HepG2 (cell line): ENCODE results near the gene KCTD14. TPM values are rescaled to one million over a fixed set of nuclear protein-coding genes. Genes with fewer than 3 reads are reported as not detected.

ENCODE experiments used
- ATAC-seq: fragments of 200-7000 bp; cut with Tn5 transposase; 3 replicates; pipeline ENCODE4 v1.9.1; 2020; ENCODE audit warnings: mild to moderate bottlenecking, moderate library complexity
- BruUV-seq: library from RNA; stranded (reverse); fragments of 400-500 nt; replicated peaks from 2 replicates; lab custom pipeline; 2021; lab: Mats Ljungman, UMichigan
- CTCF ChIA-PET: fragments of 300-600 bp; formaldehyde crosslinking; extraction: SDS; loops from one replicate; lab custom pipeline; 2021; ENCODE audit warnings: low total read pairs, inconsistent platforms, low intra/inter-chr PET ratio; lab: Yijun Ruan, JAX
- POLR2A ChIA-PET: fragments of 350-600 bp; sonication (Branson Sonifier 250); formaldehyde crosslinking; loops from one replicate; lab custom pipeline; 2020; ENCODE audit warnings: antibody characterized with exemption, inconsistent platforms; lab: Yijun Ruan, JAX
- DNase-seq: peaks from one replicate; pipeline ENCODE4 v3.0.0-alpha.2; 2015; ENCODE audit warnings: low spot score
- FAIRE-seq: peaks from 3 replicates; lab custom pipeline; 2011; peaks lifted over from hg19 to GRCh38; lab: Jason Lieb, UNC
- H2AFZ ChIP-seq: one replicate; pipeline ENCODE4 v1.6.1; 2011; ENCODE audit warnings: low read length, inconsistent platforms
- H3K27ac ChIP-seq: fragments of 300-600 bp; 3 replicates; pipeline ENCODE4 v1.8.0; 2011; ENCODE audit warnings: mixed run types, mild to moderate bottlenecking, mixed read lengths, low read length, inconsistent platforms; ENCODE audit not compliant: insufficient read depth; ENCODE audit errors: extremely low read length
- H3K27me3 ChIP-seq, 2 experiments: fragments of 200-600 bp in 1 of 2; 2 replicates in 1 of 2; 3 replicates in 1 of 2; pipeline versions ENCODE4 v1.6.0 to v1.8.0; 2011; ENCODE audit warnings: low read length in 2 of 2, mild to moderate bottlenecking in 2 of 2, moderate library complexity in 2 of 2, inconsistent platforms in 1 of 2; ENCODE audit not compliant: insufficient read depth in 2 of 2, control insufficient read depth in 1 of 2
- H3K36me3 ChIP-seq, 2 experiments: fragments of 200-600 bp in 1 of 2; replicated peaks in 1 of 2; 2 replicates in 1 of 2; 3 replicates in 1 of 2; pipeline versions ENCODE4 v1.5.1 to v1.8.0; 2011; ENCODE audit warnings: low read length in 2 of 2, inconsistent platforms in 1 of 2; ENCODE audit not compliant: insufficient read depth in 2 of 2, control insufficient read depth in 1 of 2
- H3K4me1 ChIP-seq: 2 replicates; pipeline ENCODE4 v1.5.1; 2012; ENCODE audit warnings: low read length, inconsistent platforms; ENCODE audit not compliant: insufficient read depth
- H3K4me2 ChIP-seq: 2 replicates; pipeline ENCODE4 v1.6.0; 2011; ENCODE audit warnings: low read depth, low read length, inconsistent platforms
- H3K4me3 ChIP-seq, 3 experiments: fragments of 200-600 bp in 1 of 3; sonication (generic), shearing (Covaris generic) in 1 of 3; replicated peaks in 1 of 3; 2 replicates each; pipeline ENCODE4 v1.5.1; 2011 to 2016; ENCODE audit warnings: low read length in 3 of 3, inconsistent platforms in 2 of 3, low read depth in 2 of 3, mild to moderate bottlenecking in 2 of 3, control low read depth in 1 of 3, mixed read lengths in 1 of 3; ENCODE audit not compliant: insufficient read depth in 1 of 3
- H3K79me2 ChIP-seq: one replicate; pipeline ENCODE4 v1.6.1; 2011; ENCODE audit warnings: low read length, inconsistent platforms; ENCODE audit not compliant: insufficient read depth
- H3K9ac ChIP-seq: 2 replicates; pipeline ENCODE4 v1.6.0; 2011; ENCODE audit warnings: mild to moderate bottlenecking, low read depth, low read length, inconsistent platforms; ENCODE audit not compliant: insufficient read depth
- H3K9me3 ChIP-seq: 2 replicates; pipeline ENCODE4 v1.5.1; 2012; ENCODE audit warnings: mild to moderate bottlenecking, low read length
- H4K20me1 ChIP-seq: 2 replicates; pipeline ENCODE4 v1.6.0; 2011; ENCODE audit warnings: inconsistent platforms, mild to moderate bottlenecking, low read length, moderate library complexity; ENCODE audit not compliant: insufficient read depth
- AHR ChIP-seq: IDR thresholded peaks from 2 replicates; pipeline ENCODE4 v1.6.1; 2018; ENCODE audit warnings: missing genetic modification reagents, missing compliant biosample characterization
- CREM ChIP-seq, 2 experiments: sonication (generic) in 1 of 2; formaldehyde crosslinking in 1 of 2; IDR thresholded peaks; 2 replicates each; pipeline versions ENCODE4 v1.4.0 to v1.6.1; 2016 to 2020; ENCODE audit warnings: antibody characterized with exemption in 1 of 2, mild to moderate bottlenecking in 1 of 2, missing genetic modification reagents in 1 of 2
- EP300 ChIP-seq, 3 experiments: sonication (generic) in 1 of 3; formaldehyde crosslinking in 1 of 3; IDR thresholded peaks; 2 replicates each; pipeline versions ENCODE4 v1.5.1 to v1.6.1; 2011 to 2020; ENCODE audit warnings: low read depth in 2 of 3, low read length in 2 of 3, borderline replicate concordance in 1 of 3, improper control_type of control experiment in 1 of 3, mild to moderate bottlenecking in 1 of 3, missing genetic modification reagents in 1 of 3, moderate library complexity in 1 of 3
- FOXK2 ChIP-seq: fragments of 450-650 bp; IDR thresholded peaks from 2 replicates; pipeline ENCODE4 v1.6.1; 2016
- NCOA1 ChIP-seq: sonication (generic); formaldehyde crosslinking; IDR thresholded peaks from 2 replicates; pipeline ENCODE4 v1.9.0; 2021; ENCODE audit warnings: missing genetic modification reagents
- SOX5 ChIP-seq: IDR thresholded peaks from 2 replicates; pipeline ENCODE4 v1.6.1; 2016; ENCODE audit warnings: borderline replicate concordance
- ZBTB25 ChIP-seq: IDR thresholded peaks from 2 replicates; pipeline ENCODE4 v1.6.1; 2018; ENCODE audit warnings: missing genetic modification reagents
- ZNF10 ChIP-seq: sonication (generic); formaldehyde crosslinking; IDR thresholded peaks from 2 replicates; pipeline ENCODE4 v1.4.0; 2020; ENCODE audit warnings: mild to moderate bottlenecking, low read depth, missing genetic modification reagents, borderline replicate concordance
- ZNF326 ChIP-seq: sonication (generic); formaldehyde crosslinking; IDR thresholded peaks from 2 replicates; pipeline ENCODE4 v1.4.0; 2020; ENCODE audit warnings: missing genetic modification reagents, borderline replicate concordance
- ZNF572 ChIP-seq: sonication (generic); formaldehyde crosslinking; IDR thresholded peaks from 2 replicates; pipeline ENCODE4 v1.5.1; 2020; ENCODE audit warnings: mild to moderate bottlenecking, missing genetic modification reagents
- WGBS: methylation state at CpG from one replicate; pipeline ENCODE4 v1.1.6; 2017; ENCODE audit warnings: low lambda C conversion rate; 5-methylcytosine and 5-hydroxymethylcytosine counted together
- in situ Hi-C: cut with HindIII; loops from 2 replicates; pipeline ENCODE4 v1.10.0; 2017; ENCODE audit warnings: low pct_unique_long_range_greater_than_20kb; ENCODE audit not compliant: extremely low pct_ligation_motif_present
- intact Hi-C: fragments of 100-400 bp; cut with micrococcal nuclease; formaldehyde crosslinking; loops from one replicate; pipeline ENCODE4 v1.10.0; 2022; ENCODE audit not compliant: unreplicated experiment
- polyA plus RNA-seq, 8 experiments: library from polyadenylated mRNA; depleted of rRNA in 3 of 8; stranded (reverse) in 7 of 8; unstranded in 1 of 8; fragments of >200 nt; fragmentation: Illumina TruSeq in 4 of 8; extraction: Trizol in 4 of 8; gene quantifications; 2 replicates each; pipeline versions ENCODE4 v1.2.1 to v1.2.3, GENCODE V29; 2011 to 2016; ENCODE audit warnings: low read depth in 4 of 8, missing spikeins in 1 of 8, mixed read lengths in 1 of 8; ENCODE audit not compliant: insufficient read depth in 1 of 8
- total RNA-seq, 5 experiments: library from RNA; depleted of rRNA; stranded (reverse); fragments of >200 nt; fragmentation: Illumina TruSeq; extraction: Trizol; gene quantifications; 2 replicates each; pipeline ENCODE4 v1.2.3, GENCODE V29; 2016; ENCODE audit warnings: low read depth in 1 of 5
- TF ChIP-seq, protein P1 (sequence below): sonication (generic); formaldehyde crosslinking; IDR thresholded peaks from 2 replicates; pipeline ENCODE4 v1.4.0; 2020; ENCODE audit warnings: missing genetic modification reagents
- TF ChIP-seq, protein P2 (sequence below): sonication (generic); formaldehyde crosslinking; IDR thresholded peaks from 2 replicates; pipeline ENCODE4 v1.8.0; 2022; ENCODE audit warnings: low read depth, missing genetic modification reagents
- TF ChIP-seq, protein P3 (sequence below), 2 experiments: sonication (generic) in 1 of 2; formaldehyde crosslinking in 1 of 2; IDR thresholded peaks; 2 replicates each; pipeline versions ENCODE4 v1.5.1 to v1.6.1; 2011 to 2020; ENCODE audit warnings: borderline replicate concordance in 1 of 2, low read depth in 1 of 2, low read length in 1 of 2, mild to moderate bottlenecking in 1 of 2, missing genetic modification reagents in 1 of 2, moderate library complexity in 1 of 2

KCTD14 gene
- total and polyA plus RNA-seq, 2 of the 13 experiments (the other 11 are each of a cell fraction or from before 2014, with no cell fraction given) = 10.3 to 15.6 TPM

- TF ChIP-seq NCOA1 (CRISPR knock-in tag) = no peak
- TF ChIP-seq, protein P1, sequence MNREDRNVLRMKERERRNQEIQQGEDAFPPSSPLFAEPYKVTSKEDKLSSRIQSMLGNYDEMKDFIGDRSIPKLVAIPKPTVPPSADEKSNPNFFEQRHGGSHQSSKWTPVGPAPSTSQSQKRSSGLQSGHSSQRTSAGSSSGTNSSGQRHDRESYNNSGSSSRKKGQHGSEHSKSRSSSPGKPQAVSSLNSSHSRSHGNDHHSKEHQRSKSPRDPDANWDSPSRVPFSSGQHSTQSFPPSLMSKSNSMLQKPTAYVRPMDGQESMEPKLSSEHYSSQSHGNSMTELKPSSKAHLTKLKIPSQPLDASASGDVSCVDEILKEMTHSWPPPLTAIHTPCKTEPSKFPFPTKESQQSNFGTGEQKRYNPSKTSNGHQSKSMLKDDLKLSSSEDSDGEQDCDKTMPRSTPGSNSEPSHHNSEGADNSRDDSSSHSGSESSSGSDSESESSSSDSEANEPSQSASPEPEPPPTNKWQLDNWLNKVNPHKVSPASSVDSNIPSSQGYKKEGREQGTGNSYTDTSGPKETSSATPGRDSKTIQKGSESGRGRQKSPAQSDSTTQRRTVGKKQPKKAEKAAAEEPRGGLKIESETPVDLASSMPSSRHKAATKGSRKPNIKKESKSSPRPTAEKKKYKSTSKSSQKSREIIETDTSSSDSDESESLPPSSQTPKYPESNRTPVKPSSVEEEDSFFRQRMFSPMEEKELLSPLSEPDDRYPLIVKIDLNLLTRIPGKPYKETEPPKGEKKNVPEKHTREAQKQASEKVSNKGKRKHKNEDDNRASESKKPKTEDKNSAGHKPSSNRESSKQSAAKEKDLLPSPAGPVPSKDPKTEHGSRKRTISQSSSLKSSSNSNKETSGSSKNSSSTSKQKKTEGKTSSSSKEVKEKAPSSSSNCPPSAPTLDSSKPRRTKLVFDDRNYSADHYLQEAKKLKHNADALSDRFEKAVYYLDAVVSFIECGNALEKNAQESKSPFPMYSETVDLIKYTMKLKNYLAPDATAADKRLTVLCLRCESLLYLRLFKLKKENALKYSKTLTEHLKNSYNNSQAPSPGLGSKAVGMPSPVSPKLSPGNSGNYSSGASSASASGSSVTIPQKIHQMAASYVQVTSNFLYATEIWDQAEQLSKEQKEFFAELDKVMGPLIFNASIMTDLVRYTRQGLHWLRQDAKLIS (CRISPR knock-in tag) = no peak
Observed at GRCh38 chr11:78057462-78058055, 34.5 kb upstream of the KCTD14 start (continued).

DNA sequence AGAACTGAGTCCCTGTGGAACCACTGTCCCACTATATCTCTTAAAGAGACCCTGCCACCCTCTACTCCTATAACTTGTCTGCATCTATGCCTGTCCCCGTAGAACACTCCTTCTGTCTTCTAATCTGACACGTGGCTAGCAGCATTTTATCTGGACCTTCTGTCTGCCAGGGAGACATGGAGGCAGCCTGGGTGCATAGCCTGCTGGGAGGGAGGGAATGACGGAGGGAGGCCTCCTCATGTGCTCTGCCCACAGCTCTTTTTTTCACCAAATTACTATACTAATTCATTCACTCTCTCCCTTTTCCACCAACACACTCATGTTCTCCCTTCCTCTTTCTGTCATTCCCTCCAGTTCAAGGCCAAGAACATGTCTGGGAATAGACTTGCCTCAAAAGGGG lies 33.0 kb upstream of the KCTD14 start:
- ChIA-PET POLR2A (interaction anchor here (1.8 kb wide), 1 partner anchor 20 kb away, joined by 4 read pairs; no protein-coding TSS in a partner anchor), CTCF (no interaction called here)
- WGBS = 96% methylated on average over 3 of the region's 3 CpGs
- intact Hi-C loops (no loop called here), in situ Hi-C loops (no loop called here)
- no TSS peak for BruUV-seq
- Histone ChIP-seq H3K27me3 (no peaks in the 10 kb centered on the region), H3K4me2 (no peak overlapping the region), H3K9ac (no peak overlapping the region), H3K4me3 (no peak overlapping the region), H3K4me1 (peaks cover 59% of the 10 kb centered on the region), H2AFZ (no peak overlapping the region), H3K27ac (no peak overlapping the region), H3K36me3 (no peaks in the 10 kb centered on the region), H4K20me1 (no peaks in the 10 kb centered on the region), H3K9me3 (no peaks in the 10 kb centered on the region), H3K79me2 (no peaks in the 10 kb centered on the region)
- FAIRE-seq (no peak), DNase-seq (no peak), ATAC-seq (no peak)
- TF ChIP-seq ZNF572 (CRISPR knock-in tag) (no peak), AHR (CRISPR knock-in tag) (no peak), CREM (IDR thresholded peaks at IDR 0.05) (no peak), CREM (CRISPR knock-in tag; IDR thresholded peaks at IDR 0.05) (no peak), ZBTB25 (CRISPR knock-in tag) (no peak), ZNF10 (no peak), SOX5 (CRISPR knock-in tag) (no peak), EP300 (IDR thresholded peaks at IDR 0.05; ENCODE audit: low read depth in 2 of 2, low read length in 2 of 2) (no peak), EP300 (CRISPR knock-in tag; IDR thresholded peaks at IDR 0.05; ENCODE audit: borderline replicate concordance) (no peak), FOXK2 (no peak), ZNF326 (no peak)
- TF ChIP-seq, protein P2, sequence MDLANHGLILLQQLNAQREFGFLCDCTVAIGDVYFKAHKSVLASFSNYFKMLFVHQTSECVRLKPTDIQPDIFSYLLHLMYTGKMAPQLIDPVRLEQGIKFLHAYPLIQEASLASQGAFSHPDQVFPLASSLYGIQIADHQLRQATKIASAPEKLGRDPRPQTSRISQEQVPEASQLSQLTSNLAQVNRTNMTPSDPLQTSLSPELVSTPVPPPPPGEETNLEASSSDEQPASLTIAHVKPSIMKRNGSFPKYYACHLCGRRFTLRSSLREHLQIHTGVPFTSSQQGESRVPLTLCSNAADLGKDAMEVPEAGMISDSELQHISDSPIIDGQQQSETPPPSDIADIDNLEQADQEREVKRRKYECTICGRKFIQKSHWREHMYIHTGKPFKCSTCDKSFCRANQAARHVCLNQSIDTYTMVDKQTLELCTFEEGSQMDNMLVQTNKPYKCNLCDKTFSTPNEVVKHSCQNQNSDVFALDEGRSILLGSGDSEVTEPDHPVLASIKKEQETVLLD (CRISPR knock-in tag) = no peak
- TF ChIP-seq, protein P3, sequence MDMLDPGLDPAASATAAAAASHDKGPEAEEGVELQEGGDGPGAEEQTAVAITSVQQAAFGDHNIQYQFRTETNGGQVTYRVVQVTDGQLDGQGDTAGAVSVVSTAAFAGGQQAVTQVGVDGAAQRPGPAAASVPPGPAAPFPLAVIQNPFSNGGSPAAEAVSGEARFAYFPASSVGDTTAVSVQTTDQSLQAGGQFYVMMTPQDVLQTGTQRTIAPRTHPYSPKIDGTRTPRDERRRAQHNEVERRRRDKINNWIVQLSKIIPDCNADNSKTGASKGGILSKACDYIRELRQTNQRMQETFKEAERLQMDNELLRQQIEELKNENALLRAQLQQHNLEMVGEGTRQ (IDR thresholded peaks at IDR 0.05; ENCODE audit: low read depth, low read length) = no peak
- TF ChIP-seq, protein P3 (CRISPR knock-in tag; IDR thresholded peaks at IDR 0.05; ENCODE audit: borderline replicate concordance) = no peak
